Umbilical cord (tissue), 2 donors: ENCODE data around the gene PCDHA10. TPM values are rescaled to one million over a fixed set of nuclear protein-coding genes. Genes with fewer than 3 reads are reported as not detected.
"Not testable (repeated sequence)": the region's sequence is repeated elsewhere in the genome, so short reads cannot be mapped to it uniquely, and the experiment has no call there.

Experiments
- DNase-seq: peaks from one replicate; pipeline ENCODE4 v3.0.0-alpha.2; 2015; ENCODE audit warnings: low spot score
- total RNA-seq: library from RNA; depleted of rRNA; stranded (reverse); fragments of >200 nt; gene quantifications from one replicate; pipeline ENCODE4 v1.2.3, GENCODE V29; 2014; ENCODE audit warnings: low replicate concordance; ENCODE audit not compliant: insufficient read depth

PCDHA10 gene
- total RNA-seq, 1 donor from 2014 or later = 2.6 TPM

GRCh38 chr5:140840978-140841962 lies 14.4 kb upstream of the PCDHA10 start, which contains the start of gene PCDHA8:
Gene PCDHA8 (plus strand): TSS chr5:140841187. CDS start chr5:140841322, 135 bp downstream.
- DNase-seq = no peak

GRCh38 chr5:140842798-140843733 lies 12.6 kb upstream of the PCDHA10 start:
- DNase-seq = no peak

- DNase-seq = not testable (repeated sequence)
Measured at GRCh38 chr5:140848139-140849102, 7.3 kb upstream of the PCDHA10 start, which contains the start of gene PCDHA9. Gene PCDHA9 (plus strand): TSS chr5:140848382. CDS start chr5:140848496, 114 bp downstream.

GRCh38 chr5:140849831-140850634 lies 5.7 kb upstream of the PCDHA10 start:
- not testable (repeated sequence) for DNase-seq

GRCh38 chr5:140857177-140857986 lies 1.7 kb downstream of the PCDHA10 start:
- no peak for DNase-seq

GRCh38 chr5:140857987-140858240 lies 2.2 kb downstream of the PCDHA10 start:
- DNase-seq = no peak

GRCh38 chr5:140862441-140863295 lies 7.0 kb downstream of the PCDHA10 start:
- no peak for DNase-seq

GRCh38 chr5:140868721-140869554 lies 13.2 kb downstream of the PCDHA10 start, which contains the start of gene PCDHA11:
Gene PCDHA11 (plus strand): TSS chr5:140868957. CDS start chr5:140869104, 147 bp downstream.
- no peak for DNase-seq

- DNase-seq = no peak
Measured at GRCh38 chr5:140869555-140869886, 13.8 kb downstream of the PCDHA10 start.

- DNase-seq = no peak
Measured at GRCh38 chr5:140870221-140871201, 14.8 kb downstream of the PCDHA10 start.

- DNase-seq = no peak
Measured at GRCh38 chr5:140875085-140876065, 19.7 kb downstream of the PCDHA10 start, which contains the start of gene PCDHA12. Gene PCDHA12 (plus strand): TSS chr5:140875308. CDS start chr5:140875473, 165 bp downstream.

- DNase-seq = not testable (repeated sequence)
Measured at GRCh38 chr5:140876541-140877261, 21.0 kb downstream of the PCDHA10 start.

- DNase-seq = no peak
Measured at GRCh38 chr5:140877262-140877581, 21.5 kb downstream of the PCDHA10 start.
